Measurements from ENCODE around the gene MYBPH. TPM values are rescaled to one million over a fixed set of nuclear protein-coding genes. Genes with fewer than 3 reads are reported as not detected.

The MYBPH gene
- polyA plus RNA-seq, 5 donors: 0.08 to 14.4 (median 0.13) TPM

GRCh38 chr1:203166192-203166940 lies 9.3 kb downstream of the MYBPH start:
- no peak for DNase-seq

DNA sequence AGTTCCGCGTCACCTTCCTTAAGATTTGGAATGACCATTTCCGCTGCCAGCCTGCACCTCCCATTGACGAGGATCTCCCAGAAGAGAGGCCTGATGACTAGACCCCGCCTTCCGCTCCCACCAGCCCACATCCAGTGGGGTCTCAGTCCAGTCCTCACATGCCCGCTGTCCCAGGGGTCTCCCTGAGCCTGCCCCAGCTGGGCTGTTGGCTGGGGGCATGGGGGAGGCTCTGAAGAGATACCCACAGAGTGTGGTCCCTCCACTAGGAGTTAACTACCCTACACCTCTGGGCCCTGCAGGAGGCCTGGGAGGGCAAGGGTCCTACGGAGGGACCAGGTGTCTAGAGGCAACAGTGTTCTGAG lies 9.8 kb downstream of the MYBPH start:
- DNase-seq: no peak

DNA sequence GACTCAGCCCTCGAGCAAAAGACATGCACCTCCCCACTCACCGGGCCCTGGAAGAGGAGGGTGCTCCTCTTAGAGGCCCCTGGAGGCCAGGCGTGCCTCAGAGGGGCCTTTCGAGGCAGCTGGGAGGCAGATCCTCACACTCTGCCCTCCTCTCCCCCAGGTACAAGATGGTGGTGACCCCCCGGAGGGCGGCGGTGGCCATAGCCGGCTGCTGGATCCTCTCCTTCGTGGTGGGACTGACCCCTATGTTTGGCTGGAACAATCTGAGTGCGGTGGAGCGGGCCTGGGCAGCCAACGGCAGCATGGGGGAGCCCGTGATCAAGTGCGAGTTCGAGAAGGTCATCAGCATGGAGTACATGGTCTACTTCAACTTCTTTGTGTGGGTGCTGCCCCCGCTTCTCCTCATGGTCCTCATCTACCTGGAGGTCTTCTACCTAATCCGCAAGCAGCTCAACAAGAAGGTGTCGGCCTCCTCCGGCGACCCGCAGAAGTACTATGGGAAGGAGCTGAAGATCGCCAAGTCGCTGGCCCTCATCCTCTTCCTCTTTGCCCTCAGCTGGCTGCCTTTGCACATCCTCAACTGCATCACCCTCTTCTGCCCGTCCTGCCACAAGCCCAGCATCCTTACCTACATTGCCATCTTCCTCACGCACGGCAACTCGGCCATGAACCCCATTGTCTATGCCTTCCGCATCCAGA lies 10.4 kb downstream of the MYBPH start:
- no peak for DNase-seq

- DNase-seq: no peak
Measured at GRCh38 chr1:203163891-203164635, 11.6 kb downstream of the MYBPH start.

DNA sequence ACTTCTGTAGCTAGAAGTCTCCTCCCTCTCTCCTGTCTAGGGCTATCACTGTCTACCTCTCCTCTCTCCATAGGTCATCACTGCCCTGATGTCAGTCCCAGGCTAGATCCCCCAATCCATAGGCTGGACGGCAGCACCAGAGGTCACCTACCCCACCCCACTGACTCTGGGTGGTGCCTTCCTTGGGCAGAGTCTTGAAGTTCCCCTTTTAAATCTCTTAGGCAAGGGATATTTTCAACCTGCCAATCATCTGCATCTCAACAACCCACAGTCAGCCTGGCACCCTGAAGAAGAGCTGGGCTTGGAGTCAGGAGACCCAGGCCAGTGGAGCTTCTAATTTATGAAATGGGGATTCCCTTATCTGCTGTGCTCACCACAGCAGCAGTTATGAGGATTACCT lies 13.2 kb downstream of the MYBPH start:
- no peak for DNase-seq

DNA sequence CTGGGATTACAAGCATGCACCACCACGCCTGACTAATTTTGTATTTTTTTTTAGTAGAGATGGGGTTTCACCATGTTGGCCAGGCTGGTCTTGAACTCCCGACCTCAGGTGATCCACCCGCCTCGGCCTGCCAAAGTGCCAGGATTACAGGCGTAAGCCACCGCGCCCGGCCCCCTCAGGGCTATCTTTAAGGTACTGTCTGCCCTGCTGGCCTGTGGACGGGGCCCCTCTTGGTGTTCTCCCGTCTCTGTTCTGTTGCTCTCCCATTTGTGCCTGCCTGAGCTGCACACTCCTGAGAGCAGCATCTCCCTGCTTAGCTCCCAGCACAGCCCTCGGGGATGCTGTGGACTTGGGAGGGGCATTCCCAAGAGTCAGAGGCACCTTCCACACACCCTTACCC lies 13.9 kb downstream of the MYBPH start:
- DNase-seq: no peak

DNA sequence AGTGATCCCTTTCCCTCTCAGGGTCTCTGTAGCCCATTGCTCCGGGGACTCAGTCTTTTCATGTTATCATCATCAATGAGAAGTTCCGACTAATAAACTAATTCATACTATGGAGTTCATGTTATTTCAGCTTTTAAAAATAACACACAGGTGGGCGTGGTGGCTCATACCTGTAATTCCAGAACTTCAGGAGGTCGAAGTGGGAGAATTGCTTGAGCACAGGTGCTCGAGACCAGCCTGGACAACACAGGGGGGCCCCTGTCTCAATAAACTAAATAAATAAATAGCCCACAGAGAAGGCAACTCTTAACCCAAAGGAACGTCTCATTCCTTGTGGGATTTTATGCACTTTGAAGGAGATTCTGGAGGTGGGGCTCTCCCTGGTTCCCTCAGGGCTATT lies 14.5 kb downstream of the MYBPH start:
- DNase-seq: no peak

GRCh38 chr1:203159844-203160243 lies 15.8 kb downstream of the MYBPH start:
- no peak for DNase-seq

GRCh38 chr1:203158960-203159665 lies 16.5 kb downstream of the MYBPH start:
- no peak for DNase-seq

GRCh38 chr1:203158423-203158822 lies 17.2 kb downstream of the MYBPH start:
- DNase-seq: no peak

DNA sequence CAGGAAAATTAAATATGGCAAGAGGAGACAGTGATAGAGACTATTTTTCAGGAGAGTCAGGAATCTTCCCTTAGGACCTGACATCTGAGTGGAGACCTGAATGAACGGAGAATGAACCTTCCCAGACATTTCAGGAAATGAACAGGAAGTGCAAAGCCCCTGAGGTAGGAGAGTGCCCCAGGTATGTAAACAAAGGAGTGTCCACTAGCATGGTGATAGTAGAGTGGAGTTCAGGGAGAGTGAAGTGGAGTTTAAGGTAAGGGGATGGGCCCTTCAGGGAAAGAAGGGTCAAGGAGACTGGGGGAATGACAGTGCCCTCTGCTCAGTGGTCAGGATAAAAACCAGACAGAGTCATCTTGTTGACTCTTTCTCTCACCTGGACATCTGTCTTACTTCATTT lies 19.3 kb downstream of the MYBPH start:
- no peak for DNase-seq

GRCh38 chr1:203153989-203154821 lies 21.4 kb downstream of the MYBPH start:
- no peak for DNase-seq

DNA sequence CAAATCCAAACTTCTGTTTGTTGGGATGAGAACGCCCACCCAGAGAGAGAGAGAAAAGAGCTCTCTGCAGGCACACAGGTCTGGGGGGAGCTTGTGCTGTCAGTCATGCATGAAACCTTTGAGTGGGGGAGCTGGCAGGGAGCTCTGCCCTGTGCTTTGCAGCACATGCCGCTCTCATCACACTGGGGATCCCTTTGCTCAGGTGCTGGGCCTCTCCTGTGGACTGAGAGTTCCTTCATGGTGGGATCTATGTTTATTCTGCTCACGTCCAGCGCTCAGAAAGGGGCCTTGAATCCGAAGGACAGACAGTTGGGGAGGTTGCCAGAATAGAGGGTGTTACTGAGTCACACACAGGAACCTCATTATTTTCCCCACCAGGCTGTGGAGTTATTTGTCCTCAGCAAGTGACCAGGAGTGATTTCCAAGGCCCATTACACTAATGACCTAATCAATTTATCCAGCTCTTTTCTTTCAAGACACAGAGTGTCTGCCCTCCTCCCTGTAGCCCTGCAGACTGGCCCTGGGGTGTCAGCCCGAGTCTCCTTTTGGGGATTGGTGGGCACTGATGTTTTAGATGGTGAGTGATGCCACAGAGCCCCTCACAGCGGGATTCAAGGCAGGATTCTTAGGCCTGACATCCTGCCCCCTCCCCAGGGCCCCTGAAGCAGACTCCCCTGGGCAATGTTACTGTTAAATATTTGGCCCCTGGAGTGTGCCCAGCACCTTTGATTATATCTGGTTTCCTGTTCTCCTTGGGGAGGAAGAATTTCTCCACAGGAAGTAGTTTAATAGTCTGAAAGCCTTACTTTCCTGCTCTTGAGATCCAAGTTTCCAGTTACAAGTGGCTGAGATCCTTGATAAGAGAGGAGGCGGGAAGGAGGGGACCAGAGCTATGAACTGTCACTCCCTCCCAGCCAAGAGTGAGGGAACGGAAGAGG lies 22.3 kb downstream of the MYBPH start:
- DNase-seq: no peak

DNA sequence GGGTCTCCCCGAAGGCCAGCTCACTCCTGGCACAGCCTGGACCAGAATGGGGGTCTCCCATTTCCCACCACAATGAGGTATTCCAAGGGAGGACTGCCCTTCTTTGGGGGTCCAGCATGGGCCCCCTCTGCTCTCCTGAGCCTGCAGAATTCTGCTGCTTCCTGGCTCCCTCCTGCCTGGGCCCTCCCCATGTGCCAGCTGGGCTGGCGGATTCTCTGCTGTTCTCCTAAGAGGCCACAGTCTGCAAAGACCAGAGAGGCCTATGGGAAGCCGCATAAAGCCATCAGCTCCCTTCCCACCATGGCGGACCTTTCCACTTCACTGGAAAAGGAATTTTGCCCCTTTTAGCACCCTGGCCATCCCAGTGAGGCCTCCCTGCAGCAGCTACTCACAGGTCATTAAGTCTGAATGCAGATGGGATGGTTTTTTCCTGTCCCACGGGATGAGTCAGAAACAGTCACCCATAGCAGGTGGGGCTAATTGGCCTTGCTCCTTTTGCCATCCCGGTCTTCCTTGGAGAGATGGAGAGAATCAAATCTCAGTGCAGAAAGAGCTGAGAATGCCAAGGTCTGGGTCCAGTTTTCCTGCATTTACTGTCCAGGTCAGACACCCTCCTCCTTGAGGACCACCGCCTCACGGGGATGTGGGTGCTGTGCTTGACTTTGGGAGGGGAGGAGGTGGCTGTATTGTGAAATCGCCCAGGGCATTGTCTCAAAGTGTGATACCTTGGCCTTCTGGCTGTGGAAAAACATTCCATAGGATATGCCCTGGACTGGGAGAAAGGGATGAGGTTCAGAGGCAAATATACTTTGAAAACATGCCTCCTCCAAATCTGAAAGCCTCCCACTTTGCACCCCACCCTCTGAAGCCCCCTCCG lies 23.2 kb downstream of the MYBPH start:
- no peak for DNase-seq

DNA sequence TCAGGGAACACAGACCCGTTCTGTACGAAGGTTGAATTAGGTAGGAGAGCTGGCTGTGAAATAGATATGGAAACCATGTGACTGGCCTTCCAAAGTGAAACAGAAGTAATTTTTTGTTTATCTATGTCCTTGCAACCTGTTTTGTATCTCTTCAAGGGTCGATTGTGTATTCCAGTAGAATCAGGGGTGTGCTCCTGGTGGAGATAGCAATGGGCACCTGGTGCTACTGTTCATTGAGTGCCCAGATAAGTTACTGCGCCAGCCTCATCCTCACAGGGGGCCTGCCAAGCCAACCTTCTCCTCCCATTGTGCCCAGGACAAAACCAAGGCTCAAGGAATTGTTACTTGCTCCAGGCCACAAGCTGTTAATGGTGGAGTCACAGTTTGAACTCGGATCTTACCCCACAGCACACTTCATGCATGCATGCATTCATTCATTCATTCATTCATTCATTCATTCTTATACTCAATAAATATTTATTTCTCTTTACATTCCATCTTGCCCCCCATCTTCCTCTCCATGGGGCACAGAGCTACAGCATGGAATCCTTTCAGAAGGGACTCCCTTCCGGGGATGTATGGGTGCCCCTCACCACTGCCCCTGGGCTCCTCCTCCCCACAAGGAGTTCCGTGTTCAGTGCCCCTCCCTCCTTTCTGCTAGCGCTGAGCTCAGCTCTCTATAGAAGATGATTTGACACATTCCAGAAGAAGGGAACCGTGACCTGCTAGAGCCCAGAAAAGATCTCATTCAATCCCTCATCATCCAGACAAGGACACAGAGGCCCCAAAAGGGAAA lies 24.1 kb downstream of the MYBPH start:
- no peak for DNase-seq

DNA sequence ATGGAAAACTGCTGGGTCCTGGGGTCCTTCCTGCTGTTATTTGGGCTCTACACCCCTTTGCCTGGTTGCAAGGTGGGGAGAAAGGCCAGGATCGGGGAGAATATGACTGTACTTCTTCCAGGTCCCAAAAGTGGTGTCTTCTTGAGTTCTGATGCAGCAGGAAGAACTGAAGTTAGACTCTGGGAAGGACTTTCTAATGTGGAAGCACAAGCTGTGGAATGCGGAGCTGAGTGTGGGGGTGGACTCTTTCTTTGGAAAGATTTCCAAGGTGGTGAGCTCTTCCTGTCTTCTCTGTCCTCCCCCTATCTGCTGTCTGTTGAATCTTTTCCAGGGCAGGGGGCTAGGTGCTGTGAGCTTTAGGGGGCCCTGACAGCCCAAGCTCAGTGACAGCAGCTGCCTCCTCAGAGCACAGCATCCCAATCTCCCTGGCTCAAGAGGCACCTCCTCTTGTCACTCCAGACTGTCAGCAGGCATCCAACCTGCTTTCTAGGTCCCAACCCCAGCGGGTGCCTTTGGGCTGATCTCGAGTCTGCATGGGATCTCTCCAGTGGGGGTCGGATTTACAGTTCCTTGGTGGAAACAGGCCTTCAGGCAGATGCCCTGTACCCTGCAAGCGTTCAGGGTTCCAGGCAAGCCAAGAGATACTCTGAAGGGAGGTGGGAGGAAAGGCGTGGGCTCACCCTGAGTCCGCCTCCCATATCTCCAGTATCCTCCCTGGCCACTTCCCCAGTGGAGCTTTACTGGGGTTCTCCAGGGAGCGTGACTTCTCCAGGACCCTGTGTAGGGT lies 24.9 kb downstream of the MYBPH start:
- no peak for DNase-seq

DNA sequence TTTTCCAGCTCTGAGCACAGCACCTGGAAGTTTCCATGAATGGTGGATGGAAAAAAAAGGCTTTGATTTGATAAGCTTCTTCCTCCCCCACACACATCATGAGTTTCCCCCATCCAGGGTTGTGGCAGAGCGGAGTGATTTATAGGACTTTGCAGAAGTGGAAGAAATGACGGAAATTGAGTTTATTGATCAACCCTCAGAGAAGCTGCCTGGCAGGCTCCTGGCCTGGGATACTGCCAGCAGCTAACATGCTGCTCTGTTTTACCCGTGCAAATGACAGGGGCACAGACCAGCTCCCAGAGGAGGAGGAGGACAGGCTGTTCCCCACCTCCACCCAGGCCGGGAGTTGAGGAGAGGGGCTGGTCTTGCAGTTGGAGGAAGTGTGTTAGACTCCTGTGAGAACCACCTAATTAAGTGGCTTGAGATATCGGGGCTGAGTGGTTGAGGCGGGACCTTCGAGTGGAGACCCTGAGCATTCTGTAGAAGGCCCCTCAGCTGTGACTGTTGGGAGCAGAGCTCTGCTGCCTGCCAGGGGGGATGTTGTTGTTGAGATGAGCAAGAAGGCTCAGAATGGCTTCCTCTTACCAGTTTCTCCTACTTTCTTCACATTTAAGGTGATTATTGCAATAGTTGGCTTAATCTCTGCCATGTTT lies 26.3 kb downstream of the MYBPH start:
- no peak for DNase-seq

All from right lung (tissue), 5 donors.